H9 (cell line): Measurements from ENCODE around the gene CDH5. TPM values are rescaled to one million over a fixed set of nuclear protein-coding genes. Genes with fewer than 3 reads are reported as not detected.

ENCODE experiments used
- DNase-seq: peaks from one replicate; pipeline ENCODE4 v3.0.0-alpha.2; 2017
- H2AFZ ChIP-seq: one replicate; pipeline ENCODE4 v1.6.1; 2013; ENCODE audit warnings: mild to moderate bottlenecking, low read length, control low read depth, moderate library complexity
- H2AK5ac ChIP-seq: 2 replicates; pipeline ENCODE4 v1.6.1; 2013; ENCODE audit warnings: low read length, control low read depth, mixed read lengths; ENCODE audit not compliant: insufficient read length
- H2BK120ac ChIP-seq: one replicate; pipeline ENCODE4 v1.6.1; 2013; ENCODE audit warnings: low read depth, mild to moderate bottlenecking, low read length, control low read depth, inconsistent platforms; ENCODE audit not compliant: poor library complexity, severe bottlenecking
- H2BK12ac ChIP-seq: 2 replicates; pipeline ENCODE4 v1.6.1; 2013; ENCODE audit warnings: low read length, control low read depth, mixed read lengths, low read depth; ENCODE audit not compliant: insufficient read length
- H2BK15ac ChIP-seq: 2 replicates; pipeline ENCODE4 v1.6.1; 2013; ENCODE audit warnings: low read depth, low read length, control low read depth
- H2BK20ac ChIP-seq: one replicate; pipeline ENCODE4 v1.6.1; 2013; ENCODE audit warnings: low read depth, mild to moderate bottlenecking, low read length, control low read depth, inconsistent platforms; ENCODE audit not compliant: poor library complexity, severe bottlenecking
- H2BK5ac ChIP-seq: 2 replicates; pipeline ENCODE4 v1.6.1; 2013; ENCODE audit warnings: low read length, control low read depth, mixed read lengths; ENCODE audit not compliant: insufficient read length
- H3K14ac ChIP-seq: 2 replicates; pipeline ENCODE4 v1.6.1; 2013; ENCODE audit warnings: low read length, control low read depth; ENCODE audit not compliant: insufficient read depth
- H3K18ac ChIP-seq: 2 replicates; pipeline ENCODE4 v1.6.1; 2013; ENCODE audit warnings: low read depth, mild to moderate bottlenecking, mixed read lengths, low read length, control low read depth; ENCODE audit not compliant: insufficient read length
- H3K23ac ChIP-seq: 2 replicates; pipeline ENCODE4 v1.6.1; 2013; ENCODE audit warnings: low read length, control low read depth, mixed read lengths, low read depth; ENCODE audit not compliant: insufficient read length
- H3K23me2 ChIP-seq: 2 replicates; pipeline ENCODE4 v1.6.1; 2013; ENCODE audit warnings: low read depth, mild to moderate bottlenecking, mixed read lengths, low read length, control low read depth; ENCODE audit not compliant: insufficient read length, poor library complexity, severe bottlenecking
- H3K27ac ChIP-seq: 2 replicates; pipeline ENCODE4 v1.5.1; 2013; ENCODE audit warnings: low read length, control low read depth, mixed read lengths, low read depth; ENCODE audit not compliant: insufficient read length
- H3K27me3 ChIP-seq: 2 replicates; pipeline ENCODE4 v1.6.1; 2013; ENCODE audit warnings: low read length, control low read depth, inconsistent platforms; ENCODE audit not compliant: insufficient read depth
- H3K4ac ChIP-seq: 2 replicates; pipeline ENCODE4 v1.6.1; 2013; ENCODE audit warnings: low read depth, mild to moderate bottlenecking, control low read depth, inconsistent platforms, low read length, moderate library complexity
- H3K4me1 ChIP-seq: 2 replicates; pipeline ENCODE4 v1.6.1; 2013; ENCODE audit warnings: low read length, control low read depth, inconsistent platforms; ENCODE audit not compliant: insufficient read depth
- H3K4me2 ChIP-seq: 2 replicates; pipeline ENCODE4 v1.6.1; 2013; ENCODE audit warnings: low read length, control low read depth, mixed read lengths; ENCODE audit not compliant: insufficient read length, insufficient read depth
- H3K56ac ChIP-seq: 2 replicates; pipeline ENCODE4 v1.6.1; 2013; ENCODE audit warnings: low read depth, mild to moderate bottlenecking, mixed read lengths, low read length, control low read depth; ENCODE audit not compliant: insufficient read length
- H3K79me1 ChIP-seq: 2 replicates; pipeline ENCODE4 v1.6.1; 2013; ENCODE audit warnings: low read depth, mild to moderate bottlenecking, moderate library complexity, low read length, control low read depth, inconsistent platforms; ENCODE audit not compliant: insufficient read depth, poor library complexity, severe bottlenecking
- H3K79me2 ChIP-seq: 2 replicates; pipeline ENCODE4 v1.6.1; 2013; ENCODE audit warnings: low read length, control low read depth, inconsistent platforms; ENCODE audit not compliant: insufficient read depth
- H3K9ac ChIP-seq: 2 replicates; pipeline ENCODE4 v1.6.1; 2013; ENCODE audit warnings: low read length, control low read depth, mixed read lengths; ENCODE audit not compliant: insufficient read length; ENCODE audit errors: extremely low read depth
- H3K9me3 ChIP-seq: one replicate; pipeline ENCODE4 v1.6.1; 2013; ENCODE audit warnings: low read depth, low read length, inconsistent platforms; ENCODE audit not compliant: control insufficient read depth
- H3T11ph ChIP-seq: one replicate; pipeline ENCODE4 v1.6.1; 2013; ENCODE audit warnings: mild to moderate bottlenecking, low read length, control low read depth, inconsistent platforms
- H4K20me1 ChIP-seq: one replicate; pipeline ENCODE4 v1.6.1; 2013; ENCODE audit not compliant: control insufficient read depth, insufficient read length, insufficient read depth
- H4K5ac ChIP-seq: 2 replicates; pipeline ENCODE4 v1.6.1; 2013; ENCODE audit warnings: low read depth, mild to moderate bottlenecking, mixed read lengths, low read length, control low read depth; ENCODE audit not compliant: insufficient read length
- H4K8ac ChIP-seq: replicated peaks from 2 replicates; pipeline ENCODE4 v1.6.1; 2013; ENCODE audit warnings: low read length, control low read depth, mixed read lengths, low read depth; ENCODE audit not compliant: insufficient read length
- H4K91ac ChIP-seq: 2 replicates; pipeline ENCODE4 v1.6.1; 2013; ENCODE audit warnings: low read depth, mild to moderate bottlenecking, moderate library complexity, mixed read lengths, low read length, control low read depth; ENCODE audit not compliant: insufficient read length
- H3K27ac Mint-ChIP-seq, 3 experiments: 2 replicates in 2 of 3; 3 replicates in 1 of 3; pipeline ENCODE4 v1.8.0; 2020 to 2021; ENCODE audit warnings: mixed read lengths in 3 of 3, mild to moderate bottlenecking in 1 of 3, moderate library complexity in 1 of 3
- H3K27me3 Mint-ChIP-seq: 2 replicates; pipeline ENCODE4 v1.8.0; 2021; ENCODE audit warnings: low read depth, mild to moderate bottlenecking, moderate library complexity, mixed read lengths
- H3K36me3 Mint-ChIP-seq, 3 experiments: 2 replicates in 2 of 3; 3 replicates in 1 of 3; pipeline ENCODE4 v1.8.0; 2020 to 2021; ENCODE audit warnings: low read depth in 3 of 3, mixed read lengths in 3 of 3; ENCODE audit not compliant: insufficient read depth in 1 of 3
- H3K4me1 Mint-ChIP-seq, 2 experiments: 2 replicates each; pipeline ENCODE4 v1.8.0; 2020; ENCODE audit warnings: mixed read lengths in 2 of 2
- H3K4me3 Mint-ChIP-seq, 2 experiments: 2 replicates in 1 of 2; 3 replicates in 1 of 2; pipeline ENCODE4 v1.8.0; 2020 to 2021; ENCODE audit warnings: mild to moderate bottlenecking in 2 of 2, mixed read lengths in 2 of 2, moderate library complexity in 1 of 2
- H3K9me3 Mint-ChIP-seq, 2 experiments: 2 replicates in 1 of 2; 3 replicates in 1 of 2; pipeline ENCODE4 v1.8.0; 2020; ENCODE audit warnings: mild to moderate bottlenecking in 2 of 2, mixed read lengths in 2 of 2, moderate library complexity in 1 of 2
- WGBS: extraction: QIAGEN DNeasy Blood & Tissue Kit; methylation state at CpG from one replicate; pipeline ENCODE4 v1.1.7; 2013; ENCODE audit warnings: missing lambda C conversion rate, low lambda C conversion rate, mixed read lengths; ENCODE audit not compliant: insufficient read length; ENCODE audit errors: extremely low coverage; 5-methylcytosine and 5-hydroxymethylcytosine counted together
- total RNA-seq: library from RNA; stranded (reverse); gene quantifications from 2 replicates; pipeline ENCODE4 v1.2.1, GENCODE V29; 2021
- TF ChIP-seq, protein P1 (sequence below): fragments of 200-600 bp; sonication (generic); conservative IDR thresholded peaks from 3 replicates; pipeline ENCODE4 v1.8.0; 2021; ENCODE audit warnings: antibody characterized with exemption, mild to moderate bottlenecking

The CDH5 gene
- total RNA-seq, 1 experiment from 2014 or later: 0.20 TPM

DNA sequence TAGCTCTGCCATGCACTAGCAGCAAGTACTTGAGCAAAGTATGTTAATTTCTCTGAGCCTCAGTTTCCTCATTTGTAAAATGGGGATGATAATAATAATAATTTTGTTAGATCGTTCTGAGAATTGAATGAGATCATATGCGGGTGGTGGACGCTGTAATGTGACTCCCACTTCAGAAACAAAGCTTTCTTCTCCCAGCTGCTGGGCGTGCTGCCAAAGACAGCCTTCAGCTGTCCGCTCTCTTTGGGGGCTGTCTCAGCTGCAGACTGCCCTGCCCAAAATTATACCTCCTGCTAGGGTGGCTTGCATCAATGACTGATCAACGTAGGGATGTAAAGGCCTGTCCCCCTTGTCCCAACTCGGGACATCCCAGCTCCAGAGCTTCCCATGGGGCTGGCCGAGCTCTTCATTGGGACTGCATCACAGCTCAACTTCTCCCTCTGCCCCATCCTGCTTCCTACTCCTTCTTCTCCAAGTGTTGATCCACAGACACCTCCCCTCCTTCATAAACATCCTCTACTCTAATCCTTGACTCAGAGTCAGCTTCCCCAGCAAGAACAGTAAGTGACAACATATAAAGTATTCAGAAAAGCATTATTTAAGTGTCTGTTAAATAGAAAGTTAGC, 30.7 kb upstream of the CDH5 start:
- no peak for DNase-seq
- H2BK15ac ChIP-seq: no peak overlapping the region
- H3K9me3 Mint-ChIP-seq: peaks cover 4 to 11% of the 10 kb centered on the region in 2 experiments; a peak in 4 of 5 replicates
- H2BK20ac ChIP-seq: no peak overlapping the region
- H4K8ac ChIP-seq: no peak overlapping the region
- no peak overlapping the region for H2AFZ ChIP-seq
- no peak overlapping the region for H3K4me2 ChIP-seq
- H3K27ac Mint-ChIP-seq: no peak overlapping the region
- no peak overlapping the region for H3K27ac ChIP-seq
- TF ChIP-seq, protein P1, sequence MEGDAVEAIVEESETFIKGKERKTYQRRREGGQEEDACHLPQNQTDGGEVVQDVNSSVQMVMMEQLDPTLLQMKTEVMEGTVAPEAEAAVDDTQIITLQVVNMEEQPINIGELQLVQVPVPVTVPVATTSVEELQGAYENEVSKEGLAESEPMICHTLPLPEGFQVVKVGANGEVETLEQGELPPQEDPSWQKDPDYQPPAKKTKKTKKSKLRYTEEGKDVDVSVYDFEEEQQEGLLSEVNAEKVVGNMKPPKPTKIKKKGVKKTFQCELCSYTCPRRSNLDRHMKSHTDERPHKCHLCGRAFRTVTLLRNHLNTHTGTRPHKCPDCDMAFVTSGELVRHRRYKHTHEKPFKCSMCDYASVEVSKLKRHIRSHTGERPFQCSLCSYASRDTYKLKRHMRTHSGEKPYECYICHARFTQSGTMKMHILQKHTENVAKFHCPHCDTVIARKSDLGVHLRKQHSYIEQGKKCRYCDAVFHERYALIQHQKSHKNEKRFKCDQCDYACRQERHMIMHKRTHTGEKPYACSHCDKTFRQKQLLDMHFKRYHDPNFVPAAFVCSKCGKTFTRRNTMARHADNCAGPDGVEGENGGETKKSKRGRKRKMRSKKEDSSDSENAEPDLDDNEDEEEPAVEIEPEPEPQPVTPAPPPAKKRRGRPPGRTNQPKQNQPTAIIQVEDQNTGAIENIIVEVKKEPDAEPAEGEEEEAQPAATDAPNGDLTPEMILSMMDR: no peak
- H4K20me1 ChIP-seq: no peaks in the 10 kb centered on the region
- no peaks in the 10 kb centered on the region for H3K9me3 ChIP-seq
- no CpG with 5 or more reads among the region's 8 CpGs for WGBS
- H2BK120ac ChIP-seq: no peak overlapping the region
- no peak overlapping the region for H2BK5ac ChIP-seq
- no peak overlapping the region for H3K23ac ChIP-seq
- no peak overlapping the region for H3K9ac ChIP-seq
- peaks cover 27% of the 10 kb centered on the region for H3K27me3 Mint-ChIP-seq
- H3K27me3 ChIP-seq: no peaks in the 10 kb centered on the region; the same call in 1 of the 2 replicates
- no peaks in the 10 kb centered on the region for H3K23me2 ChIP-seq
- H3K79me2 ChIP-seq: no peaks in the 10 kb centered on the region
- H3K14ac ChIP-seq: no peak overlapping the region; the same call in 1 of the 2 replicates
- no peak overlapping the region for H4K91ac ChIP-seq
- H3T11ph ChIP-seq: no peak overlapping the region
- no peaks in the 10 kb centered on the region for H3K79me1 ChIP-seq
- no peaks in the 10 kb centered on the region for H3K4me1 ChIP-seq
- H3K56ac ChIP-seq: no peak overlapping the region
- H4K5ac ChIP-seq: no peak overlapping the region
- peaks cover 2 to 4% of the 10 kb centered on the region in 2 experiments; a peak in 1 of 4 replicates for H3K4me1 Mint-ChIP-seq
- peaks cover 0 to 4% (median 0%) of the 10 kb centered on the region in 3 experiments; a peak in 2 of 7 replicates for H3K36me3 Mint-ChIP-seq
- no peak overlapping the region for H2AK5ac ChIP-seq
- H2BK12ac ChIP-seq: no peak overlapping the region
- H3K18ac ChIP-seq: no peak overlapping the region
- H3K4ac ChIP-seq: no peak overlapping the region
- H3K4me3 Mint-ChIP-seq: no peak overlapping the region
